HG03025 (cell line): ENCODE data around the gene CRAT.

Source experiments
- ATAC-seq: cut with Tn5 transposase; IDR thresholded peaks from one replicate; pipeline ENCODE4 v1.9.1; 2021; ENCODE audit warnings: mild to moderate bottlenecking, moderate library complexity; ENCODE audit not compliant: unreplicated experiment, low FRiP score

The CRAT gene

DNA sequence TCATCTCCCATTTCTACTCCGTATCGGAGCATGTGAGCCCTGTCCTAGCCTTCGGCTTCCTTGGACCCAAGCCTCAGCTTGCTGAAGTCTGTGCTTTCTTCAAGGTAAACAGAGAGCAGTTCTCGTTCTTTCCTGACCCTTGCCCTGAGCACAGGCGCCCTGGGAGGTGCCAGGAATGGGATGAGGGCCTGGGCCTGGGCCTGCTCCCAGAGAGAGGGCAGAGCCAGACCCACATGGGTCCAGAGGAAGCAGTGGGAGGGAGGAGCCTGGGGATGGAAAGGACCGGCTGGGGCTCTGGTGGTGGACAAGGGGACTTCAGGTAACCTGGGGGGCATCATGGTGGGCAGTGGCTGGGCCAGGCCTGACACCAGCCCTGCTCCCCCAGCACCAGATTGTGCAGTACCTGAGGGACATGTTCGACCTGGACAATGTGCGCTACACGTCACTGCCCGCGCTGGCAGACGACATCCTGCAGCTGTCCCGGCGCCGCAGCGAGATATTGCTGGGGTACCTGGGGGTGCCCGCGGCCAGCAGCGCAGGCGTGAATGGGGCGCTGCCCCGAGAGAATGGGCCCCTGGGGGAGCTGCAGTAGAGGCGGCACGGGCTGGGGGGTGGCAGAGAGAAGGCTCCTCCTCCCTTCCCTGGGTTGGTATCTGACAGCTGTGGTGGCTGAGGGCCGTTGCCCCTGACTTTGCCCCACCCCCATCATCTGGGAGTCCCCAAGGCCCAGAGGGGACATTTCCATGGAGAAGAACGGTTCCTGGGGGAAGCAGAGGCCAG is 40.5 kb downstream of the CRAT start:
- ATAC-seq = no peak

GRCh38 chr9:129068990-129069861 is 41.4 kb downstream of the CRAT start:
- ATAC-seq = no peak

GRCh38 chr9:129068110-129068509 is 42.5 kb downstream of the CRAT start:
- ATAC-seq = no peak

DNA sequence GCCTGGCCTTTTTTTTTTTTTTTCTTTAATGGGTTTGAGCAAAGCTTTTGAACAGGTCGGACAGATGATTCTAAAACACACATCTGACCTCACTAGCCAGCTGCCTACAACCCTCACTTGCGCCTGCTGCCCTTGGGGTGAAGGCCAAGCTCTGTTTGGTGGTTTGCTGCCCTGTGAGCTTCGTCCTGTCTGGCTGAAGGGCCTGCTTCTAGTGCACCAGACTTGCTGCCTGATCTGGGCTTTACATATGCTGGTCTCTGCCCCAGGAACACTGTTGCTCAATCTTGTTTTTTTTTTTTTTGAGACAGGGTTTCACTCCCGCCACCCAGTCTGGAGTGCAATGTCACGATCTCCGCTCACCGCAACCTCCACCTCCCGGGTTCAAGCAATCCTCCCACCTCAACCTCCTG is 46.1 kb downstream of the CRAT start:
- no peak for ATAC-seq

DNA sequence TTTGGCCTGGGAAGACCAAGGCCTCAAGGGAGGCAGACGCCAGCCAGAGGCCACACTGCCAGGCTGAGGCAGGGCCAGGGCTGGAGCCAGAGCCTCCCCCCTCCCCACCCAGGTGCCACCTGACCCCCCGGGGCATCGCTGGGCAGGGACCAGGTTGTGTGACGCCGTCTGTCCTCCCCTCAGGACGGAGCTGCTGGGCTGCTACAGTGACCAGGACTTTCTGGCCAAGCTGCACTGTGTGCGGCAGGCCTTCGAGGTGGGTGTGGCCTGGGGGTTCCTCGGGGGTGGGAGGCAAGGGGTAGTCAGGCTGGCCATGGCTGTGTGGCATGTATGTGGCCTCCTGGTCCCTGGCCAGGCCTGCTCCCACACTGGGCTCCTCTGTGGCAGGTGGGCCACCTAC is 47.5 kb downstream of the CRAT start:
- ATAC-seq = no peak

GRCh38 chr9:129060991-129061390 is 49.6 kb downstream of the CRAT start:
- ATAC-seq = no peak

GRCh38 chr9:129059796-129060785 is 50.5 kb downstream of the CRAT start:
- ATAC-seq = no peak

GRCh38 chr9:129058965-129059795 is 51.4 kb downstream of the CRAT start:
- ATAC-seq = no peak

DNA sequence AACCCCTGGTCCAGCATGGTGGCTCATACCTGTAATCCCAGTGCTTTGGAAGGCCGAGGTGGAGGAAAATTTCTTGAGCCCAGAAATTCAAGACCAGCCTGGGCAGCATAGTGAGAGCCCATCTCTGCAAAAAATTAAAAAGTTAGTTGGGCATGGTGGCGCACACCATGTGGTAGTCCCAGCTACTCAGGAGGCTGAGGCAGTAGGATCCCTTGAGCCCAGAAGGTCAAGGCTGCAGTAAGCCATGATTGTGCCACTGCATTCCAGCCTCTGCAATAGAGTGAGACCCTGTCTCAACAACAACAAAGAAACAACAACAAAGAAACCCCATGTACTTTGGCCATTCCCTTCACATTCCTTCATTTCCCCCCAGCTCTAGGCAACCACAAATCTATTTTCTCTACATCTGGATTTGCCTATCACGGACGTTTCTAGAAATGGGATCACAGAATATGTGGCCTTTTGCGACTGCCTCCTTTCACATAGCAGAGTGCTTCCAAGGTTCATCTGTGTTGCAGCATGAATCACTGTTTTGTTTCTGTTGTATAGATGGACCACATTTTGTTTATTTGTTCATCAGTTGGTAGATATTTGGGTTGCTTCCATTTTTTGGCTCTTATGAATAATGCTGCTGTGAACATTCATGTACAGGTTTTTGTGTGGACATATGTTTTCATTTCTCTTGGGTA is 56.3 kb downstream of the CRAT start:
- ATAC-seq = no peak

DNA sequence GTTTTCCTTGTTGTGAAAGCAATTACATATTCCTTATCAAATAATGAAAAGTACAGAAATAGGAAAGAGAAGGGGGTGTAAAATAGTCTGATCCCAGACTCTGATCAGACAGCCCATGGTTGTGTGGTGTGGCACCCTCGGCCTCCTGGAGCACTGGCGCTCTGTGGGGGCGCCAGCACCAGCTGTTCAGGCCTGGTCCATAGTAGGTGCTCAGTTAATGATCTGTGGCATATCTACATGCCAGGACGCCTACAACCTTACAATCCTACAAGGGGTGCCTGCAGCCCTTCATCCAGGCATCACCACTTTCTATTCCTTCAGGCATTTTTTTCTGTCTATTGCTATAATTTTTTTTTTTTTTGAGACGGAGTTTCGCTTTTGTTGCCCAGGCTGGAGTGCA is 57.6 kb downstream of the CRAT start:
- no peak for ATAC-seq

- no peak for ATAC-seq
Measured at GRCh38 chr9:129052592-129052991, 58.0 kb downstream of the CRAT start.
